ENCODE data around the gene ZNRF2. TPM values are rescaled to one million over a fixed set of nuclear protein-coding genes. Genes with fewer than 3 reads are reported as not detected.

Gene ZNRF2
- total RNA-seq, 4 donors from 2014 or later = 19.6 to 26.3 (median 22.5) TPM

DNA sequence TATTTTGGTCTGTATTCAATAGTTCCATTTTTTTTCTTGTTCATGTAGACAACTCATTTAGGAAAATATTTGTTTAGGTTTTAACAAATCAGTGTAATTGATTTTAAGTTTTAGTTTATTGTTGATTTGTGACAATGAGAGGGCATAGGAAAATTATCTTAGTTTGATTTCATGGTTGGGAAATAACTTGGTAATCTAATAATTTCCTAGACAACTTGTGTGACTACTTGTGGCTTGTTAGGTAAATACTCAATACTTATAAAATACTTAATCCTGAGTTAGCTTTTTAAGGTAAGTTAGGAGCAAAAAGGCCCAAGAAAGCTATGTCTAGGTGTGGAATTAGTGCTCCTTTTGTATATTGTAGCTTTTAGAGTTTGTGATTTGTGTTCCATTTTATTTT lies 65.4 kb downstream of the ZNRF2 start:
- Histone ChIP-seq H3K36me3 (no peaks in the 10 kb centered on the region), H3K9me3 (no peaks in the 10 kb centered on the region), H3K27ac (no peak overlapping the region), H3K4me1 (peaks cover 5 to 63% (median 14%) of the 10 kb centered on the region in 3 donors), H3K27me3 (no peaks in the 10 kb centered on the region), H3K4me3 (no peak overlapping the region)
- no peak for DNase-seq
- intact Hi-C loops (cut with DNase I) = no loop called here
- no peak for TF ChIP-seq POLR2A (IDR thresholded peaks at IDR 0.05)
- TF ChIP-seq, protein P1, sequence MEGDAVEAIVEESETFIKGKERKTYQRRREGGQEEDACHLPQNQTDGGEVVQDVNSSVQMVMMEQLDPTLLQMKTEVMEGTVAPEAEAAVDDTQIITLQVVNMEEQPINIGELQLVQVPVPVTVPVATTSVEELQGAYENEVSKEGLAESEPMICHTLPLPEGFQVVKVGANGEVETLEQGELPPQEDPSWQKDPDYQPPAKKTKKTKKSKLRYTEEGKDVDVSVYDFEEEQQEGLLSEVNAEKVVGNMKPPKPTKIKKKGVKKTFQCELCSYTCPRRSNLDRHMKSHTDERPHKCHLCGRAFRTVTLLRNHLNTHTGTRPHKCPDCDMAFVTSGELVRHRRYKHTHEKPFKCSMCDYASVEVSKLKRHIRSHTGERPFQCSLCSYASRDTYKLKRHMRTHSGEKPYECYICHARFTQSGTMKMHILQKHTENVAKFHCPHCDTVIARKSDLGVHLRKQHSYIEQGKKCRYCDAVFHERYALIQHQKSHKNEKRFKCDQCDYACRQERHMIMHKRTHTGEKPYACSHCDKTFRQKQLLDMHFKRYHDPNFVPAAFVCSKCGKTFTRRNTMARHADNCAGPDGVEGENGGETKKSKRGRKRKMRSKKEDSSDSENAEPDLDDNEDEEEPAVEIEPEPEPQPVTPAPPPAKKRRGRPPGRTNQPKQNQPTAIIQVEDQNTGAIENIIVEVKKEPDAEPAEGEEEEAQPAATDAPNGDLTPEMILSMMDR (IDR thresholded peaks at IDR 0.05) = no peak

DNA sequence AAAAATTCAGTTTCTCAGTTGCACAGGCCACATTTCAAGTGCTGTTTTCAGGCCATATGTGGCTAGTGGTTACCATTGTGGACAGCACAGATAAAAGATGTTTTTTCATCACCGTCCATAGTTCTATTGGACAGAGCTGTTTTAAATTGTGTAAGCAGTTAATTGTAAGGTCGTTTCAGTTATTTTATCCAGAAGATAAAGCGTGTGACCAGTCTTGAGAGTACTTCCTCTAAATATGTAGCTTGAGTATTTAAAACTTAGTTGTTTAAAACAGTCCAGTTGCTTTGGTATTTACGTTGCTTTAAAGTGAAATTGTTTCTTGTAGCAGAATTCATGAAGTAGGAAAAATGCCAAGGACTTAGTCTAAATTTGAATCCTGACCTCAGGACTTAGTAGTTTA lies 66.9 kb downstream of the ZNRF2 start:
- H3K9me3 ChIP-seq = no peaks in the 10 kb centered on the region
- no peak overlapping the region for H3K27ac ChIP-seq
- TF ChIP-seq POLR2A (IDR thresholded peaks at IDR 0.05) = no peak

DNA sequence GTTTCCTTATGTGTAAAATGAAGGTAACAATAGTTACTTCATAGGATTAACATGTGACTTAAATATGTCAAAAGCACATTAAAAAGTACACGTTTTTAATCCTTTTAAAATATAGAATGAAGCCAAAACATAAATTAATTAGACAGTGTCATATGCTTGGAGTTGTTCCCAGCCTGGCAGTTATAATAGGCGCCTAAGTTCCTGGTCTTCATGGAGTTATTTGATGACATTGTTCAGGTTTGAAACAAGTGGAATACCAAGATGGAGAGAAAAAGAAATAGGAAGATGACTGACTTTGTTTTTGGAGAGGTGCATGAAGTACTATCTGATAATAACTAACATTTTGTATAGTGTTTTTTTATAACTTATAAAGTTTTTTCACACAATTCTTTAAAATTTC lies 67.3 kb downstream of the ZNRF2 start:
- intact Hi-C loops (cut with DNase I) = no loop called here
- Histone ChIP-seq H3K36me3 (peaks cover 0 to 8% (median 0%) of the 10 kb centered on the region in 3 donors), H3K4me3 (no peak overlapping the region), H3K27ac (no peak overlapping the region), H3K9me3 (no peaks in the 10 kb centered on the region), H3K27me3 (no peaks in the 10 kb centered on the region), H3K4me1 (peaks cover 5 to 55% (median 14%) of the 10 kb centered on the region in 3 donors)
- no peak for TF ChIP-seq POLR2A (IDR thresholded peaks at IDR 0.05)
- TF ChIP-seq, protein P1 (IDR thresholded peaks at IDR 0.05) = no peak
- WGBS, 2 donors = 14 to 25% methylated on average over 2 of the region's 2 CpGs
- DNase-seq = no peak

More for the DNA sequence above, 66.9 kb downstream of the ZNRF2 start:
- H3K4me1 ChIP-seq = peaks cover 5 to 55% (median 14%) of the 10 kb centered on the region in 3 donors
- H3K27me3 ChIP-seq = no peaks in the 10 kb centered on the region
- WGBS, 2 donors = 45 to 50% methylated on average over 4 of the region's 4 CpGs
- intact Hi-C loops (cut with DNase I) = no loop called here
- no peak for DNase-seq
- H3K36me3 ChIP-seq = peaks cover 0 to 5% (median 0%) of the 10 kb centered on the region in 3 donors
- H3K4me3 ChIP-seq = no peak overlapping the region

DNA sequence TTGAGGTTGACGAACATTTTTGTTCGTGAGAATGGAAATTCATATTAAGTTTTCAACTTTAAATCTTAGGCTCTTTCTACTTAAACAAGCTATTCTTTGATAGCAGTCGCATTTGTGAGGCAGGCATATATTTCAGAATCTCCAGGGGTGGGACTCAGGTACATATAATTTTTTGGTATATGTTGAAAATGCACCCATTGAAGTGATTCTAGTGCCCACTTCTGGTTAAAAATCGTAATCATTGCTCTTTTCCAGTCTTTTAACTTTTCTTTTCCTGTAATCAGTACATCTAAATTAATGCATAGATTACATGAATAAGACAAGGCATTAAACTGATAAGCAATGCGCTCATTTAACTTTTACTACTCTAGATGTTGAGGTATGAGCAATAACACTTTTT lies 67.8 kb downstream of the ZNRF2 start:
- no peak overlapping the region for H3K4me3 ChIP-seq
- H3K4me1 ChIP-seq = peaks cover 5 to 53% (median 14%) of the 10 kb centered on the region in 3 donors
- H3K27me3 ChIP-seq = no peaks in the 10 kb centered on the region
- no peaks in the 10 kb centered on the region for H3K9me3 ChIP-seq
- H3K27ac ChIP-seq = no peak overlapping the region
- no peak for DNase-seq
- no peak for TF ChIP-seq POLR2A (IDR thresholded peaks at IDR 0.05)
- TF ChIP-seq, protein P1 (IDR thresholded peaks at IDR 0.05) = no peak
- H3K36me3 ChIP-seq = peaks cover 0 to 12% (median 0%) of the 10 kb centered on the region in 3 donors
- whole genome bisulfite sequencing, 2 donors = 81 to 83% methylated on average over 5 of the region's 5 CpGs
- intact Hi-C loops (cut with DNase I) = no loop called here

DNA sequence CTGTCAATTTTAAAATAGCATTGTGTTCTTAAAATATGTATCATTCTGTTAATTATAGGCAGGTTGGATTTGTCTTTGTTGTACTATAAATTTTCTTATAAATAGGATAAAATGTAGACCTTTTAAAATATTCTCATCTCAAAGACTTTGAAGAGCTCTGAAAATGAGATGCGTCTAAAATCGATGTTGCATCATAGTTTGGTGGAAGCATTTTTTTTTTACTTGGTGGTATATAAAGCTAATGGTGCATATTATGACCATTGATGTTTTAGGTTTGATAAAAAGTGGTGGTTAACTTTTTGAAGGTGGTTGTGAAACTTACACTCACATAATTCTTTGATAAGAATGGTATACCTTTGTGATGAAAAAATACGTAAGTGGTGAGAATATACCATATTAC lies 69.1 kb downstream of the ZNRF2 start:
- DNase-seq = no peak
- no peaks in the 10 kb centered on the region for H3K9me3 ChIP-seq
- 93 to 95% methylated on average over 3 of the region's 3 CpGs for WGBS, 2 donors
- intact Hi-C loops (cut with DNase I) = no loop called here
- no peak for TF ChIP-seq POLR2A (IDR thresholded peaks at IDR 0.05)
- TF ChIP-seq, protein P1 (IDR thresholded peaks at IDR 0.05) = no peak
- no peaks in the 10 kb centered on the region for H3K27me3 ChIP-seq
- peaks cover 5 to 40% (median 11%) of the 10 kb centered on the region in 3 donors for H3K4me1 ChIP-seq
- peaks cover 0 to 20% (median 0%) of the 10 kb centered on the region in 3 donors for H3K36me3 ChIP-seq
- no peak overlapping the region for H3K4me3 ChIP-seq
- no peak overlapping the region for H3K27ac ChIP-seq

All from esophagus squamous epithelium (tissue), 5 donors.